Measurements from ENCODE around the gene SMARCA5. TPM values are rescaled to one million over a fixed set of nuclear protein-coding genes. Genes with fewer than 3 reads are reported as not detected.

The SMARCA5 gene
- total RNA-seq, 1 donor from 2014 or later, result 15.5 TPM

GRCh38 chr4:143482840-143483239 lies 30.7 kb upstream of the SMARCA5 start:
- H3K27ac ChIP-seq, result no peak overlapping the region
- peak; percentile 36 to 73 (median 53) for TF ChIP-seq CTCF (IDR thresholded peaks at IDR 0.05)
- no peaks in the 10 kb centered on the region for H3K9me3 ChIP-seq
- no peaks in the 10 kb centered on the region for H3K4me1 ChIP-seq
- DNase-seq (ENCODE audit: low spot score in 2 of 2), result no peak
- H3K27me3 ChIP-seq, result no peaks in the 10 kb centered on the region
- intact Hi-C loops (cut with DNase I), result loop anchor here (2.0 kb wide), 1 partner anchor 280 kb away; no protein-coding TSS in a partner anchor
- H3K36me3 ChIP-seq, result no peaks in the 10 kb centered on the region
- H3K4me3 ChIP-seq, result no peak overlapping the region

GRCh38 chr4:143486314-143486713 lies 27.2 kb upstream of the SMARCA5 start:
- intact Hi-C loops (cut with DNase I), result no loop called here
- no peaks in the 10 kb centered on the region for H3K9me3 ChIP-seq
- no peak overlapping the region for H3K4me3 ChIP-seq
- DNase-seq (ENCODE audit: low spot score in 2 of 2), result no peak
- TF ChIP-seq CTCF (IDR thresholded peaks at IDR 0.05), result no peak
- H3K27ac ChIP-seq, result no peak overlapping the region
- no peaks in the 10 kb centered on the region for H3K4me1 ChIP-seq
- no peaks in the 10 kb centered on the region for H3K27me3 ChIP-seq
- H3K36me3 ChIP-seq, result no peaks in the 10 kb centered on the region

GRCh38 chr4:143488687-143489086 lies 24.8 kb upstream of the SMARCA5 start:
- intact Hi-C loops (cut with DNase I), result no loop called here

GRCh38 chr4:143489106-143489505 lies 24.4 kb upstream of the SMARCA5 start:
- Histone ChIP-seq H3K4me1 (no peaks in the 10 kb centered on the region), H3K27me3 (no peaks in the 10 kb centered on the region), H3K27ac (no peak overlapping the region), H3K4me3 (no peak overlapping the region), H3K36me3 (no peaks in the 10 kb centered on the region), H3K9me3 (peaks cover 0 to 4% of the 10 kb centered on the region in 2 donors)
- TF ChIP-seq CTCF (IDR thresholded peaks at IDR 0.05), result no peak
- intact Hi-C loops (cut with DNase I), result no loop called here
- no peak for DNase-seq (ENCODE audit: low spot score in 2 of 2)

More at GRCh38 chr4:143488687-143489086, 24.8 kb upstream of the SMARCA5 start:
- H3K4me3 ChIP-seq, result no peak overlapping the region
- no peaks in the 10 kb centered on the region for H3K36me3 ChIP-seq
- H3K27me3 ChIP-seq, result no peaks in the 10 kb centered on the region
- TF ChIP-seq CTCF (IDR thresholded peaks at IDR 0.05), result no peak
- H3K4me1 ChIP-seq, result no peaks in the 10 kb centered on the region
- DNase-seq (ENCODE audit: low spot score in 2 of 2), result no peak
- H3K9me3 ChIP-seq, result peaks cover 0 to 4% of the 10 kb centered on the region in 2 donors
- no peak overlapping the region for H3K27ac ChIP-seq

- no peak overlapping the region for H3K27ac ChIP-seq
- intact Hi-C loops (cut with DNase I), result no loop called here
- no peaks in the 10 kb centered on the region for H3K4me1 ChIP-seq
- DNase-seq (ENCODE audit: low spot score in 2 of 2), result no peak
- H3K27me3 ChIP-seq, result no peaks in the 10 kb centered on the region
- H3K36me3 ChIP-seq, result no peaks in the 10 kb centered on the region
- no peak for TF ChIP-seq CTCF (IDR thresholded peaks at IDR 0.05)
- H3K9me3 ChIP-seq, result peaks cover 0 to 4% of the 10 kb centered on the region in 2 donors
- no peak overlapping the region for H3K4me3 ChIP-seq
Measured at GRCh38 chr4:143498021-143498420, 15.5 kb upstream of the SMARCA5 start.

- H3K27ac ChIP-seq, result no peak overlapping the region
- no peak for TF ChIP-seq CTCF (IDR thresholded peaks at IDR 0.05)
- no peaks in the 10 kb centered on the region for H3K9me3 ChIP-seq
- no peaks in the 10 kb centered on the region for H3K4me1 ChIP-seq
- DNase-seq (ENCODE audit: low spot score in 2 of 2), result no peak
- intact Hi-C loops (cut with DNase I), result no loop called here
- no peaks in the 10 kb centered on the region for H3K27me3 ChIP-seq
- no peaks in the 10 kb centered on the region for H3K36me3 ChIP-seq
- H3K4me3 ChIP-seq, result no peak overlapping the region
Measured at GRCh38 chr4:143502231-143502630, 11.3 kb upstream of the SMARCA5 start.
